ENCODE data around the gene RPL11. TPM values are rescaled to one million over a fixed set of nuclear protein-coding genes. Genes with fewer than 3 reads are reported as not detected.
"Not testable (repeated sequence)": the region's sequence is repeated elsewhere in the genome, so short reads cannot be mapped to it uniquely, and the experiment has no call there.

The RPL11 gene
- total RNA-seq = 1,000 to 10,000 TPM in 1 of 2 experiments, 100 to 1,000 TPM in 1; 844 to 1,001 TPM

DNA sequence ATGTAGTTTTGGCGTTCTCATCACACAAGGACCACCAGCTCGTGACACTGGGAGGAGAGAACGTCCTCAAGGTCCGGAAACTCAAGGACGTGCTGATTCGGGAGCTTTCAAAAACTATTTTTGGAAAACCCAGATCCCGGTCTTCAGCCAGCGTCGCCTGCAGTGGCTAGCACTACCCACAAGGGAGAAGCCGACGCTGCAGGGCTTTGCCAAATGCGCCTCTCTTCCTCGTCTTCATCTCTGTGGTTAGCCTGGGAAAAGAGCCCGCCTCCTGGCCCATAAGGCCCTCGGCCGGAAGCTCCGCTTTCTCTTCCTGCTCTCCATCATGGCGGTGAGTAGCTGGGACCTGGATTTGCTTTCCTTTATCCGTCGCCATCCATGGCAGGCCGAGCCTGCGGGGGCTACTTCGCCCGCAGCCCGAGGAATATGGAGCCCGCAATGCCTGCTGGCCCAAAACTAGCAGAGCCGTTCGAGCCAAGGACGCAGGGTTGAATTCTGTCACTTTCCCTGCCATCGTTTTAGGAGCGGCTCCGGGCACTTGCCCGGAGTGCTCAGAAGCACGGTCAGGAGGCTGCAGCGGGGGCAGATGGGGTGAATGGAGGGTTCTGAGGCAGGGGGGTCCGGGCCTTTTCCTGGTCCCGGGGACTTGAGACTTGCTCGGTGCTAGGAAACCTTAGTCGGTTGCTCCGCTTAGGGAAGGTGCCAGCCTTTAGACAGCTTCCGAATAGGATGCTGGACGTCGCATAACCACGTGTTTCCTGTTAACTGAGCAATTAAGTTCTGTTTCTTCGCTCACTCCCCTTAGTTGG lies at the start of gene RPL11:
Gene RPL11, plus strand, starts transcription at position 308 of the 809 bp plus-strand sequence. Its CDS starts 18 bp downstream, at position 326.
- H3K4me3 Mint-ChIP-seq = peak within 1 kb of the TSS; percentile 98
- CTCF ChIA-PET = interaction anchor here (0.9 to 2.6 kb wide), 28 partner anchors 8 to 507 kb away, joined by 3 to 23 read pairs (median 4); partner anchors contain the start of genes ASAP3, E2F2, ELOA and PITHD1

DNA sequence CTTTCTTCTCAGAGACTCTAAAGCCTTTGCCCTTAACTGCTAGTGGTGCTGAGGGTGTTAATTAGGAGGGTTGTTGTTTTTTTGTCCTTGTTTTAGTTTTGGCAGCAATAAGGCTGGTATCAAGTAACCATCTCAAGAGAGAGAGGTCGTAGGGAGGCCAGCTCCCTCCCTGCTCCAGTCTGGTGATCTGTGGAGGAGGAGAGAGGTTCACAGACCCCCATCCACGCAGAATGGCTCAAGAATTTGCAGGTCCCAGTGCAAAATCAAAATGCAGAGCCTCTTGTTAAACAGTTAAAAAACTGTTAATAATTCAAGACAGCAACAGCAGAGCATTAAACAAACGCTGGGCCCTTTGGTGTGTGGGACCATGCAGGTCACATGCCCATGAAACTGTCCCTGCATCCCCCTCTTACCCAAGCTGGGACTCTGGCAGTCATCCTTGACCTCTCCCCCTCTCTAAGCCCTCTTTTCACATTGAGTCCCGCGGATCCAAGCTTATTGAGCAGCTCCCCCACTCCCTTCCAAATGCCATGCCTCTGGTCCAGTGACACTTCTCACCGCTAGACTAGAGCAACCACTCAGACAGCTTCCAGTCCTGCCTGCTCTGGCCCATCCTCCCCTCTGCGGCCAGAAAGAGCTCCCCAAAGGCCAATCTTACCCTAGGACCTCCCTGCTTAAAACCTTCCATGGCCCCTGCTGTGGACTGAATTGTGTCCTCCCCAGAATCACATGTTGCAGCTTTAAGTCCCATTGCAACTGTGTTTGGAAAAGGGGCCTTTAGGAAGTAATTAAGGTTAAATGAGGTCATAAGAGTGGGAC lies 47.7 kb upstream of the RPL11 start:
- ATAC-seq = no peak
- Mint-ChIP-seq H3K36me3 (no peaks in the 10 kb centered on the region), H3K27me3 (peaks cover 3% of the 10 kb centered on the region), H3K4me3 (no peak overlapping the region), H3K9me3 (ENCODE audit: low read depth) (no peaks in the 10 kb centered on the region), H3K27ac (no peak overlapping the region), H3K4me1 (no peaks in the 10 kb centered on the region)
- no peak for DNase-seq
- CTCF ChIA-PET = interaction anchor here (0.8 to 3.4 kb wide), 8 partner anchors 9 to 166 kb away, joined by 3 to 17 read pairs (median 4); no protein-coding TSS in a partner anchor

More for the DNA sequence above, at the start of gene RPL11:
- peak within 1 kb of the TSS; percentile 92 for H3K27ac Mint-ChIP-seq
- H3K36me3 Mint-ChIP-seq = peaks cover 46% of the 10 kb centered on the region
- ATAC-seq = peak; percentile 96
- H3K27me3 Mint-ChIP-seq = no peaks in the 10 kb centered on the region
- H3K4me1 Mint-ChIP-seq = peaks cover 47% of the 10 kb centered on the region
- peak; percentile 92 for DNase-seq
- H3K9me3 Mint-ChIP-seq (ENCODE audit: low read depth) = no peaks in the 10 kb centered on the region

DNA sequence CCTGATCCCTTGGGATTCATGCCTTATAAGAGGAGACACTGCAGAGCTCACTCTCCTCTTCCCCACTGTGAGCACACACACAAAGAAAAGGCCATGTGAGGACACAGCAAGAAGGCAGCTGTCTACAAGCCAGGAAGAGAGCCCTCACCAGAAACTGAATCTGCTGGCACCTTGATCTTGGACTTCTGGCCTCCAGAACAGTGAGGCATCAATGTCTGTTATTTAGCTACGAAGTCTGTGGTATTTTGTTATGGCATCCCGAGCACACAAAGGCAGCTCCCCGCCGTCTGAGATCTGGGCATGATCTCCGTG lies 47.1 kb upstream of the RPL11 start:
- no peak for ATAC-seq
- CTCF ChIA-PET = interaction anchor here (1.1 to 3.4 kb wide), 5 partner anchors 9 to 147 kb away, joined by 3 to 17 read pairs (median 6); no protein-coding TSS in a partner anchor
- no peak overlapping the region for H3K27ac Mint-ChIP-seq
- no peaks in the 10 kb centered on the region for H3K36me3 Mint-ChIP-seq
- peaks cover 3% of the 10 kb centered on the region for H3K27me3 Mint-ChIP-seq
- no peaks in the 10 kb centered on the region for H3K4me1 Mint-ChIP-seq
- no peak overlapping the region for H3K4me3 Mint-ChIP-seq
- no peak for DNase-seq
- H3K9me3 Mint-ChIP-seq (ENCODE audit: low read depth) = no peaks in the 10 kb centered on the region

DNA sequence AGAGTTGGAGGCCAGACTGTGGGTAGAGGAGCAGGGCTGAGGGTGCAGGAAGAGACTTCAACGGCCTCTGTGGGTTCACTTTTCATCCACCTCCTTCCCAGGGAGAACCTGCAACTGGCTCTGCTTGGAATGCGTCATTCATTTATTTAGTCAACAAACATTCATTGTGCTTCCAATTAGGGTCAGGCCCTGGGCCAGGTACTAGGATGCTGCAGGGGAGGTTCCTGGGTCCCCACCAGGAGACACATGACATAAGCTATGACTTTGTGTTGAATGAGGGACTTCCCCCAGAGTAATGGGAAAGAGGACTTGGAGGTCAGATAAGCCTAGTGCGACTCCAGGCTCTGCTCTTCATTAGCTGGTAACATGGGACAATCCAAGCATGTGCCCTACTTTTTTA lies 46.3 kb upstream of the RPL11 start:
- CTCF ChIA-PET = interaction anchor here (1.1 to 3.4 kb wide), 6 partner anchors 8 to 148 kb away, joined by 3 to 17 read pairs (median 5); no protein-coding TSS in a partner anchor
- Mint-ChIP-seq H3K36me3 (no peaks in the 10 kb centered on the region), H3K4me1 (no peaks in the 10 kb centered on the region), H3K27ac (no peak overlapping the region), H3K27me3 (peaks cover 4% of the 10 kb centered on the region), H3K9me3 (ENCODE audit: low read depth) (no peaks in the 10 kb centered on the region), H3K4me3 (no peak overlapping the region)
- ATAC-seq = no peak
- no peak for DNase-seq

DNA sequence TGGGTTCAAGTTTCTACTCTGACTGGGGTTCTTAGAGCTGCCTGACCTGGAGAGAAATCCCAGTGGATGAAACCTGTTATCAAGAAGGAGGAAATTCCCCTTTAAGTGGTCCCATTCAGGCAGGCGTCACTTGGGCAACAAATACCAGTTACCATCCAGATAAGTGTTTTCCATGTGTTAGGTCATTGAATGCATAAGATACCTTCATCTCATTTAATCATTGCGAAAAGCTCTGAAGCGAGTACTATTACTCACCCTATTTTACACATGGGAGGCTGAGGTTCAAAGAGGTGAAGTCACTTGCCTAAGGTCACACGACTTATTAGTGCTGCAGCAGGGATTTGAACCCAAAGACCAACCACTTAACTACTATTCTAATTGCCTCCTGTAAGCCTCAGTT lies 45.5 kb upstream of the RPL11 start:
- no peak for ATAC-seq
- H3K4me3 Mint-ChIP-seq = no peak overlapping the region

DNA sequence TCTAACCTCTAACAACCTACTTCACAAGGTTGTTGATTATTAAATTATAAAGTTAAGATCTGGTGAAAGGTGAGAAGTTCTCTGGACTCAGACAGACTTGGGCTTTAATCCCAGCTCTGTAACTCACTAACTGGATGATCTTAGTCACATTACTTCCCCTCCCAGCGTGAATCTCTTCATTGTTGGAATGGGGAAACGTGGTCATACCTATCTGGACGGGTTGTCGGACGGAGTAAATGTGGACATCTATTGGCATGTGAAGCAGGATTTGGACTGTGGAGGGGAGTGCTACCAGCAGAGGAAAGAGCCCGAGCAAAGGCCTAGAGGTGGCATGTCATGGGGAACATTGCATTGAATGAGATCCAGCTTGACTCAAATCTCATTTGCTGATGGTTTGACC lies 45.1 kb upstream of the RPL11 start:
- no peak for ATAC-seq
- H3K4me1 Mint-ChIP-seq = no peaks in the 10 kb centered on the region
- no peak overlapping the region for H3K4me3 Mint-ChIP-seq
- no peak for DNase-seq
- no peaks in the 10 kb centered on the region for H3K36me3 Mint-ChIP-seq
- CTCF ChIA-PET = interaction anchor here (0.9 to 1.3 kb wide), 3 partner anchors 9 to 107 kb away, joined by 3 to 4 read pairs (median 3); no protein-coding TSS in a partner anchor
- no peak overlapping the region for H3K27ac Mint-ChIP-seq
- peaks cover 13% of the 10 kb centered on the region for H3K27me3 Mint-ChIP-seq
- no peaks in the 10 kb centered on the region for H3K9me3 Mint-ChIP-seq (ENCODE audit: low read depth)

More for the DNA sequence above, 45.5 kb upstream of the RPL11 start:
- Mint-ChIP-seq H3K36me3 (no peaks in the 10 kb centered on the region), H3K9me3 (ENCODE audit: low read depth) (no peaks in the 10 kb centered on the region), H3K27me3 (peaks cover 8% of the 10 kb centered on the region), H3K27ac (no peak overlapping the region), H3K4me1 (no peaks in the 10 kb centered on the region)
- no peak for DNase-seq
- CTCF ChIA-PET = interaction anchor here (1.1 to 3.1 kb wide), 3 partner anchors 9 to 149 kb away, joined by 3 to 14 read pairs (median 3); no protein-coding TSS in a partner anchor

DNA sequence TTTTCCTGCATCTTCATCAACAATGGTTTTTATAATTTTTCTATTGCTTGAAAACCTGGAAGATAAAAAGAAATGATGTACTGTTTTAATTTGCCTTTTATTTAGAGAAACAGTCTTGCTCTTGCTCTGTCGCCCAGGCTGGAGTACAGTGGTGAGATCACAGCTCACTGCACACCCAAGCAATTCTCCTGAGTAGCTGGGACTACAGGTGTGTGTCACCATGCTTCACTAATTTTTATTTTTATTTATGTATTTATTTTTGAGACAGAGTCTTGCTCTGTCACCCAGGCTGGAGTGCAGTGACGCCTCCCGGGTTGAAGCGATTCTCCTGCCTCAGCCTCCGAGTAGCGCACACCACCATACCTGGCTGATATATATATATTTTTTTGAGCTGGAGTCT lies 43.0 kb upstream of the RPL11 start:
- no peak overlapping the region for H3K27ac Mint-ChIP-seq
- H3K4me1 Mint-ChIP-seq = no peaks in the 10 kb centered on the region
- CTCF ChIA-PET = interaction anchor here (0.6 to 1.8 kb wide), 2 partner anchors 11 to 51 kb away, joined by 3 to 4 read pairs; no protein-coding TSS in a partner anchor
- no peak overlapping the region for H3K4me3 Mint-ChIP-seq
- no peaks in the 10 kb centered on the region for H3K9me3 Mint-ChIP-seq (ENCODE audit: low read depth)
- no peak for ATAC-seq
- peaks cover 13% of the 10 kb centered on the region for H3K27me3 Mint-ChIP-seq
- H3K36me3 Mint-ChIP-seq = no peaks in the 10 kb centered on the region
- no peak for DNase-seq

DNA sequence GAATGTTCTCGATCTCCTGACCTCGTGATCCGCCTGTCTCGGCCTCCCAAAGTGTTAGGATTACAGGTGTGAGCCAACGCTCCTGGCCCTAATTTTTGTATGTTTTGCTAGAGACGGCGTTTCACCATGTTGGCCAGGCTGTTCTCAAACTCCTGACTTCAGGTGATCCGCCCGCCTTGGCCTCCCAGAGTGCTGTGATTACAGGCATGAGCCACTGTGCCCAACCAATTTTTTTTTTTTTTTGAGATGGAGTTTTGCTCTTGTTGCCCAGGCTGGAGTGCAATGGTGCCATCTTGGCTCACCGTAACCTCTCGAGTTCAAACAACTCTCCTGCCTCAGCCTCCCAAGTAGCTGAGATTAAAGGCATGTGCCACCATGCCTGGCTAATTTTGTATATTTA lies 42.4 kb upstream of the RPL11 start:
- peaks cover 16% of the 10 kb centered on the region for H3K27me3 Mint-ChIP-seq
- not testable (repeated sequence) for H3K4me1 Mint-ChIP-seq; DNase-seq; H3K36me3 Mint-ChIP-seq; H3K9me3 Mint-ChIP-seq (ENCODE audit: low read depth); ATAC-seq; H3K27ac Mint-ChIP-seq; H3K4me3 Mint-ChIP-seq
- CTCF ChIA-PET = interaction anchor here (1.8 kb wide), 1 partner anchor 12 kb away, joined by 4 read pairs; no protein-coding TSS in a partner anchor

DNA sequence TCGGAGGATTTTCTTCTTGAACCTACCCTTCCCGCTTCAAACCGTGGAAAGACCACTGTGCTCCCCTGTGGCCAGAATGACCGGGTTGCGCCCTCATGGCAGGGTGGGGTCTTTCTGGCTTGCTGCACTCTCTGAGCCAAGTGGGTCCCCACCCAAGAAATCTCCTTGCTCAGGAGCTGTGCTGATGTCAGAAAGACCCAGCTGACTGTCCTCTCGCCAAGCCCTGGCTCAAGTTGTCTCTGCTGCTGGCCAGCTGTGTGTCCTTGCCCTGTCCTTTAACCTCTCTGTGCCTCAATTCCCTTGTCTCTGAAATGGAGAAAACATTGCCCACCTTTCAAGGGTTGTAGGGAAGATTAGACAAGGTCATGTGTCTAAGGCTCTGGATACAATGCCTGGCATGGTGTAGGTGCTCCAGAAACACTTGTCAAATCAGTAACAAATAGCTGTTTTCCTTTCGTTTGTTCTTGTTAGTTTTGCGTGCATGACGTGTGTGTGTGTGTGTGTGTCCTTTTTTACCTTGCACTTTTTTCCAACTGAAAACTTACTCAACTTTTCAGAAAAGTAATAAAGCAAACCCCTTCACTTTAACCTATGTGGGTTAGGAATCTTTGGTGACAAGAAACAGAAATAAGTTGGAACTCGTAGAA lies 41.1 kb upstream of the RPL11 start:
- no peak overlapping the region for H3K4me3 Mint-ChIP-seq
- H3K27me3 Mint-ChIP-seq = peaks cover 21% of the 10 kb centered on the region
- DNase-seq = no peak
- H3K27ac Mint-ChIP-seq = no peak overlapping the region
- no peaks in the 10 kb centered on the region for H3K4me1 Mint-ChIP-seq
- no peak for ATAC-seq
- CTCF ChIA-PET = interaction anchor here (1.2 to 1.8 kb wide), 2 partner anchors 13 kb away, joined by 3 to 4 read pairs; no protein-coding TSS in a partner anchor
- no peaks in the 10 kb centered on the region for H3K36me3 Mint-ChIP-seq
- no peaks in the 10 kb centered on the region for H3K9me3 Mint-ChIP-seq (ENCODE audit: low read depth)

DNA sequence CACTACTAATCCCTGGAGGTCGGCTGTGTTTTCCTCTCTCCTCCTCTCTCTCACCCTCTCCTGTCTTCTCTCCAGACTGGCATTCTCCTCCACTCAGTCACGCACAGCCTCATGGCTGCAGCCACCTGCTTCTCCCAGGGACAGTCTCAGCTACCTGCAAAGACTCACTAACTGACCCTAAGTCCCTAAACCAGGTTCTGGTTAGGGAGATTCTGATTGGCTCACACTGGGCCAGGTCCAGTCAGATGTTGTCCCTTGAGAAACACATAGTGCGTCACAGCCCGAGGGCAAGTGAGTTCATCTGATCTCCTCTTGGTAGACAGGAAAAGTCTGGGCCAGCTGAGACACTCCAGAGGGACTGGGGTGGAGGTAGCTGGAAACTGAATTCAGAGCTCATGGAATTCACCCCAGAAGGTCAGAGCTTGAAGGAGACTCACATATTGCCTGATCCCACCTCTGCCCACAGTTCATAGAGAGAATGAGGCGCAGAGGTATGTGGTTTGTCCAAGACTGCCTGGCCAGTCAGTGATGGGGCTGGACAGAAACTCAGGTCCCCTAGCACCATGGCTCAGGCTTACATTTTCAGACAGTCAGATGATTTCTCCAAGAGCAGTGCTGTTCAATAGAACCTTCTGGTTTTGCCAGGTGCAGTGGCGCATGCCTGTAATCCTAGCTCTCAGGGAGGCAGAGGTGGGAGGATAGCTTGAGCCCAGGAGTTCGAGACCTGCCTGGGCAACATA lies 40.4 kb upstream of the RPL11 start:
- Mint-ChIP-seq H3K36me3 (no peaks in the 10 kb centered on the region), H3K4me3 (no peak overlapping the region), H3K4me1 (no peaks in the 10 kb centered on the region), H3K9me3 (ENCODE audit: low read depth) (no peaks in the 10 kb centered on the region), H3K27me3 (peaks cover 21% of the 10 kb centered on the region), H3K27ac (no peak overlapping the region)
- ATAC-seq (no peak), DNase-seq (no peak)
- CTCF ChIA-PET = interaction anchor here (1.2 kb wide), 1 partner anchor 14 kb away, joined by 3 read pairs; no protein-coding TSS in a partner anchor

DNA sequence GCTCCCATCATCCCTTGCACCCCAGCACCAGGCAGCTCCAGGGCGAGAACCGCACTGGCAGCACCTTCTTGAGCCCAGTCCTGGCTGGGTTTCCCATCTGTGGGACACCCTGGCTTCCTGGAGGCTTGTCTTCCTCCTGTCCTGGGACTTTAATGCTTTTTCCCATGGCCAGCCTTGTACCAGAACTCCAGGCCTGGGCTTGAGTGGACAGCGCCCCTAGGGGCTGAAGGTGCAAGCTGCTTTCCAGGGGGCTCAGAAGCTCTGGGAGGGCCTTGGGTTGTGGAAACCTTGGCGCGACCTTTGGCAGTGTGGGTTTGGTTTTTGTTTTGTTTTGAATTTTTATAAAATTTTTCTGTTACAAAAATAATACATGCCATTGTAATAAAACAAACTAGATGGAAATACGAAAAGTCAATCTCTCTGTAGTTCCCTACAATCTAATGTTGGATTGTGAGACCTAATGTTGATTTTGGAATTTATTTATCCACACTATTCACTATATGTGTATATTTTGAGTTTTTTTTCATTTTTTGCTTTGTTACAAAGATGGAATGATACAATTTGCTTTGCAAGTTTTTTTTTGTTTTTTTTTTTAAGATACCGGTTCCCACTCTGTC lies 33.8 kb upstream of the RPL11 start:
- Mint-ChIP-seq H3K27me3 (peaks cover 15% of the 10 kb centered on the region), H3K36me3 (no peaks in the 10 kb centered on the region)
- CTCF ChIA-PET = interaction anchor here (0.6 to 4.8 kb wide), 18 partner anchors 10 to 341 kb away, joined by 3 to 25 read pairs (median 4); partner anchors contain the start of gene RPL11

DNA sequence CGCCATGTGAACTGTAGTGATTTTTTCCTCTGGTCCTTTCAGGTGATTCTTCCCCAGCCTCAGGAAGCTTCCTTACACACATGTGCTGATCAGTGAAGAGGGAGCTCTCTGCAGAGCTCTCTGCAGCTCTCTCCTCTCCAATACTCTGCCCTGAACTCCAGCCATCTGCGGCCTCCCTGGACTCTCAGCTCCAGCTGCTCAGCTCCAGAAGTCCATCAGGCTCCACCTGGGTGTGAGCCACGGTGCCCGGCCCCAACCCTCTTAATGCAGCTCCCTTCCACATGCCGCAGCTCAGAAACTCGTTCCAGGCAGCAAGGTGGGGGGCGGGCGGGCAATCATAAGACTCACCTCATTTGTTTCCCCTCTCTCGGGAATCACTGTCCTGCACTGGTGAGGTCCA lies 30.9 kb upstream of the RPL11 start:
- Mint-ChIP-seq H3K4me1 (peaks cover 10% of the 10 kb centered on the region), H3K27me3 (peaks cover 7% of the 10 kb centered on the region), H3K9me3 (ENCODE audit: low read depth) (no peaks in the 10 kb centered on the region), H3K4me3 (no peak overlapping the region), H3K36me3 (no peaks in the 10 kb centered on the region), H3K27ac (no peak overlapping the region)
- DNase-seq = no peak
- CTCF ChIA-PET = interaction anchor here (0.7 to 4.8 kb wide), 3 partner anchors 23 to 769 kb away, joined by 3 to 25 read pairs (median 4); no protein-coding TSS in a partner anchor
- ATAC-seq = no peak

More for the DNA sequence above, 33.8 kb upstream of the RPL11 start:
- Mint-ChIP-seq H3K9me3 (ENCODE audit: low read depth) (no peaks in the 10 kb centered on the region), H3K27ac (no peak overlapping the region), H3K4me1 (no peaks in the 10 kb centered on the region), H3K4me3 (no peak overlapping the region)
- ATAC-seq (peak; percentile 80), DNase-seq (peak; percentile 62)
